Measurements from ENCODE around the gene SGK1. TPM values are rescaled to one million over a fixed set of nuclear protein-coding genes. Genes with fewer than 3 reads are reported as not detected.

Gene SGK1
- total RNA-seq, 1 donor from 2014 or later = 6.3 TPM

DNA sequence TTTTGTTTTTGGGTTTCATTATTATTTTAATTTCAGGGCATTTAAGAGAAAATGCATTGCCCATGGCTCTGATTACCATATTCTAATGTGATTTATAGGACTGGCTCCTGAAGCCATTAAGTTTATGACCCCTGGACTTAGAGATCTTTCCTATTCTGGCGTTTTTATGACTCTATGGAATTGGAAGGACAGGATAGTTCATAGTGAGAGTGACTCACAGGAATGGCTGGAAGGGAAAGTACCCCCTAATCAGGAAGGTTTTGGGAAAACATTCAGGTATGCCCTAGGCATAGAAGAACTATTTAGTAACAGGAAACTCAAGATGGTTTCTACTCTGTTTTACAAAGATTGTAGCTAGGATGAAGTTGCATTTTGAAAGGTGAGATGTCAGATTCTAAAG is 156.9 kb downstream of the SGK1 start:
- H3K27ac Mint-ChIP-seq (ENCODE audit: unreplicated experiment) = no peak overlapping the region
- no peak overlapping the region for H3K4me3 Mint-ChIP-seq (ENCODE audit: unreplicated experiment)
- no peak for DNase-seq
- H3K27me3 Mint-ChIP-seq (ENCODE audit: unreplicated experiment) = no peaks in the 10 kb centered on the region
- H3K4me1 Mint-ChIP-seq (ENCODE audit: low read depth, unreplicated experiment) = no peaks in the 10 kb centered on the region
- peaks cover 2% of the 10 kb centered on the region for H3K9me3 Mint-ChIP-seq (ENCODE audit: unreplicated experiment)
- TF ChIP-seq, protein P1, sequence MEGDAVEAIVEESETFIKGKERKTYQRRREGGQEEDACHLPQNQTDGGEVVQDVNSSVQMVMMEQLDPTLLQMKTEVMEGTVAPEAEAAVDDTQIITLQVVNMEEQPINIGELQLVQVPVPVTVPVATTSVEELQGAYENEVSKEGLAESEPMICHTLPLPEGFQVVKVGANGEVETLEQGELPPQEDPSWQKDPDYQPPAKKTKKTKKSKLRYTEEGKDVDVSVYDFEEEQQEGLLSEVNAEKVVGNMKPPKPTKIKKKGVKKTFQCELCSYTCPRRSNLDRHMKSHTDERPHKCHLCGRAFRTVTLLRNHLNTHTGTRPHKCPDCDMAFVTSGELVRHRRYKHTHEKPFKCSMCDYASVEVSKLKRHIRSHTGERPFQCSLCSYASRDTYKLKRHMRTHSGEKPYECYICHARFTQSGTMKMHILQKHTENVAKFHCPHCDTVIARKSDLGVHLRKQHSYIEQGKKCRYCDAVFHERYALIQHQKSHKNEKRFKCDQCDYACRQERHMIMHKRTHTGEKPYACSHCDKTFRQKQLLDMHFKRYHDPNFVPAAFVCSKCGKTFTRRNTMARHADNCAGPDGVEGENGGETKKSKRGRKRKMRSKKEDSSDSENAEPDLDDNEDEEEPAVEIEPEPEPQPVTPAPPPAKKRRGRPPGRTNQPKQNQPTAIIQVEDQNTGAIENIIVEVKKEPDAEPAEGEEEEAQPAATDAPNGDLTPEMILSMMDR (IDR thresholded peaks at IDR 0.05; ENCODE audit: partially characterized antibody, unreplicated experiment) = no peak
- no peaks in the 10 kb centered on the region for H3K36me3 Mint-ChIP-seq (ENCODE audit: unreplicated experiment)

DNA sequence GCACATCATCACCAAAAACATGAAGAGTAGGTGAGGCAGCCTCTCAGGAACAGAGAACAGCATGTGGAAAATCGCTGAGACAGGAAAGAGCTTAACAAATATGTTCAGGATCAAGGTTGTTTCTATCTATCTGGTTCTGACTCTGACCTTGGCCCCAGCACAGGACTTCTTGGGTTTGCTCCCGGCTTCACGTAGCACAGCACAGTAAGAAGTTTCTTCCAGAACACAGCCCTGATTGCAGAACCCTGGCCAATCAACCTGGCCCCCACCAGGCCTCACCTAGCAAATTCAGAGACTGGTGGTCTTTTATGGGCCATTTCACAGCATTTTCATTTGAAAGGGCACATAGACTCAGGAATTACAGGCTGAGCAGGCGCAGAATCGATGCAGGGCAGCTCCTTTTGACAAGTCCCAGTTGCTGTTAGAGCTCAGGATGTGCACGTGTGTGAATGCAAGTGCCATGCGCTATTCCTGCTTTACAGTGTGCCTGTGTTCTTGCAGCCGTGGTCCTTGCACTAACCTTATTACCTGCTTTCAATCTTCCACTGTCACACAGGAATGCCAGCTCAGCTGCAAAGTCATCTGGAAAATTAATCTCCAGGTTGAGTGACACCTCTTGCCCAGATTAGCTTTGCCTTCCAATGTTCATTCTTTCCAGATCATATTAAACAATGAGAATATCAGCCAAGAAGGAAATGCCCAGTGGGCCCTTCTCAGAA is 165.0 kb downstream of the SGK1 start:
- Mint-ChIP-seq H3K27me3 (ENCODE audit: unreplicated experiment) (no peaks in the 10 kb centered on the region), H3K9me3 (ENCODE audit: unreplicated experiment) (no peaks in the 10 kb centered on the region), H3K4me3 (ENCODE audit: unreplicated experiment) (no peak overlapping the region), H3K4me1 (ENCODE audit: low read depth, unreplicated experiment) (no peaks in the 10 kb centered on the region), H3K36me3 (ENCODE audit: unreplicated experiment) (no peaks in the 10 kb centered on the region), H3K27ac (ENCODE audit: unreplicated experiment) (no peak overlapping the region)
- DNase-seq = no peak
- TF ChIP-seq, protein P1 (IDR thresholded peaks at IDR 0.05; ENCODE audit: partially characterized antibody, unreplicated experiment) = no peak

DNA sequence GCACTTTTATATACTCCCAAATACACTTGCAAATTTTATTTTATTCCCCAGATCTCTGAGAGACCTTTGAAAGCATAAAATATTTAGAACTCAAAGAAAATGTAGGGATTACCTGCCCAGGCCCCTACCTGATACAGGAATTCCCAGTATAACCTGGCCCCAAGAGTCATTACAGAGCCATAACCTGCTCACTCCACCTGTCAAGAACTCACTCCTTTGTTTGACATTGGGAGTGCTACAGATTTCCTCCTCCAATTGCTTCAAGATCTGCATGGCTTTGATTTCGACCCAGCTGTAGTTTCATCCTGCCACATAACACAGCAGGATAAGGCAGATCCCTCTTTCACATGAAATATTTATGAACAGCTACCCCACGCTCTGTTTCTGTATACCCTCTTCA is 169.3 kb downstream of the SGK1 start:
- Mint-ChIP-seq H3K36me3 (ENCODE audit: unreplicated experiment) (no peaks in the 10 kb centered on the region), H3K9me3 (ENCODE audit: unreplicated experiment) (no peaks in the 10 kb centered on the region), H3K27ac (ENCODE audit: unreplicated experiment) (no peak overlapping the region), H3K4me1 (ENCODE audit: low read depth, unreplicated experiment) (no peaks in the 10 kb centered on the region), H3K27me3 (ENCODE audit: unreplicated experiment) (no peaks in the 10 kb centered on the region), H3K4me3 (ENCODE audit: unreplicated experiment) (no peak overlapping the region)
- TF ChIP-seq, protein P1 (IDR thresholded peaks at IDR 0.05; ENCODE audit: partially characterized antibody, unreplicated experiment) = no peak
- DNase-seq = no peak

DNA sequence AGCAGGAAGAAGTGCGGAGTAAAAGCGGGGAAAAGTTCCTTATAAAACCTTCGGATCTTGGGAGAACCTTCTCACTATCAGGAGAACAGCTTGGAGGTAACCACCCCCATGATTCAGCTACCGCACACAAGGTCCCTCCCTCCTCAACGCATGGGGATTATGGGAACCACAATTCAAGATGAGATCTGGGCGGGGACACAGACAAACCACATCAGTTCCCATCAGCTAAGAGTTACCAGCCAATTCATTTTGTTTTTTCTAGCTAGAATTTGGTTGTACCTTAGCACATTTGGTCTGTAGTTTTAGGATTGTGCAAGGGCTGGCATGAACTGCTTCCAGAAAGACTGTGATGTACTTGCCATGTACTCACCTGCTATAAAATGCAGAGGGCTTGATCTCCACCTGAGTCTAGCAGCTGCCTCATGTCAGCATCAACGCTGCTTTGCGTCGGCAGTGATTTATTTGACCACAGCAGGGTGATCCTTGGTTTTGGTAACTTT is 170.8 kb downstream of the SGK1 start:
- Mint-ChIP-seq H3K27me3 (ENCODE audit: unreplicated experiment) (no peaks in the 10 kb centered on the region), H3K36me3 (ENCODE audit: unreplicated experiment) (no peaks in the 10 kb centered on the region), H3K27ac (ENCODE audit: unreplicated experiment) (no peak overlapping the region), H3K9me3 (ENCODE audit: unreplicated experiment) (no peaks in the 10 kb centered on the region), H3K4me3 (ENCODE audit: unreplicated experiment) (no peak overlapping the region), H3K4me1 (ENCODE audit: low read depth, unreplicated experiment) (no peaks in the 10 kb centered on the region)
- DNase-seq = no peak
- TF ChIP-seq, protein P1 (IDR thresholded peaks at IDR 0.05; ENCODE audit: partially characterized antibody, unreplicated experiment) = no peak

DNA sequence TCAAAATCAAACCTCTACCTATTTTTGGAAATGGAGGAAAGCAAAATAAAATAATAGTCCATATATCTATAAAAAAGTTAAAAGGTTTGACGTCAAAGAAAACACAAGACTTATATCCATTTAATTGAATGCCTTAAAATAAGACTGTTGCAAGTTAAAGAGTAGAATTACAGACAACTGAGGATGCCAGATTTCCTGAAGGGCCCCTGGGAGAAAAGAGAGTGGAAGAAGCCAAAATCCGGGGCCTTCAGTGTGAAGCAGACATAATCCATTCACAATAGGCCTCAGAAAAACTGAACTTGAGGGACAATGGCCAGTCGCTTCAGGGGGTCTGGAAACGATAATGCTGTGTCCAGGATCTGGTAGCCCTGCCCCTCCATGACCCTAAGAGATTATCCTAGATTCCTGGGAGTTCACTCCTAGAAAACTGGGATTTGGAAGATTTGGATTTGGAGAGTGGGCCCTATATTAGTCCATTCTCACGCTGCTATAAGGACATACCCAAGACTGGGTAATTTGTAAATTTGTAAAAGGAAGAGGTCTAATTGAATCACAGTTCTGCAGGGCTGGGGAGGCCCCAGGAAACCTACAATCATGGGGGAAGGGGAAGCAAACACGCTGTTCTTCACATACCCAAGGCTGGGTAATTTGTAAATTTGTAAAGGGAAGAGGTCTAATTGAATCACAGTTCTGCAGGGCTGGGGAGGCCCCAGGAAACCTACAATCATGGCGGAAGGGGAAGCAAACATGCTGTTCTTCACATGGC is 171.5 kb downstream of the SGK1 start:
- no peaks in the 10 kb centered on the region for H3K4me1 Mint-ChIP-seq (ENCODE audit: low read depth, unreplicated experiment)
- TF ChIP-seq, protein P1 (IDR thresholded peaks at IDR 0.05; ENCODE audit: partially characterized antibody, unreplicated experiment) = no peak
- no peaks in the 10 kb centered on the region for H3K9me3 Mint-ChIP-seq (ENCODE audit: unreplicated experiment)
- DNase-seq = no peak
- H3K36me3 Mint-ChIP-seq (ENCODE audit: unreplicated experiment) = no peaks in the 10 kb centered on the region
- H3K27ac Mint-ChIP-seq (ENCODE audit: unreplicated experiment) = no peak overlapping the region
- no peaks in the 10 kb centered on the region for H3K27me3 Mint-ChIP-seq (ENCODE audit: unreplicated experiment)
- H3K4me3 Mint-ChIP-seq (ENCODE audit: unreplicated experiment) = no peak overlapping the region
